ENCODE data around the gene MAP3K8.

MAP3K8 gene

DNA sequence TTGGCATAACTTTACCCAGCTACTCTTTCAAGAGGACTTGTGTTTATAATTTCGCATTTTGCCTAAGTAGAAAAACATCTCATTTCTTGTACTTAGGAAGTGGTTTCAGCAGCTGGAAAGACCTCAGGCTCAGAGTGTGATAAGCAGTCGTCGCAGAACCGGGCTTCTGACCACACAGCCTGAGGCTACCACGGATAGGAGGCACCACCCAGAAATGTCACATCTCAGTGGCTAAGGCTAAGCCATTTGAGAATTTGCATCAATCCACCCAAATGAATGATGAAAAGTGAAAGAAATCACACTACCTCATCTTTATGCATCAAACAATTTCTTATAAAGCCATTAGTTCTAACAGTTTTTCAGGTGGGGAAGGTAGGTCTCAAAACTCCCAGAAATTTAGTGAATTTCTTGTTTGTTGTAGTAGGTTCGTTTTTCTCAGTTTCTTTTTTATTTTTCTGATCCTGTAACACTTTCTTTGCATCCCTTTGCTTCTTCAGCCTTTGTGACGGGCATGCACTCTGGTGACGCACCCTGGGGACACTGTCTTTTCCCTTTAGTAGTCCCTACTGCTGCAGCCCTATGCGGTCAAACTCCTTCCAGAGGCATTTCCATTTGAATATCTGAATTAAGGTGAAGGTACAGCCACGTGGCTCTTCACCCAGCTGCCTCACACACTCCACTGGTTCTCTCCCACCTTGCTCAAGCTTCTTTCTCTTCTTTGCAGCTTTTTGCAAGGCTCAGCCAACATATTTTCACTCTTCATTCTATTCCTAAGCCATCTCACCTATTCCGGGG is 68.5 kb downstream of the MAP3K8 start:
- H3K9ac ChIP-seq (ENCODE audit: low read length) = peak overlapping the region; percentile 15; the same call in 1 of the 2 replicates
- H3K4me1 ChIP-seq (ENCODE audit: low read length) = peaks cover 42% of the 10 kb centered on the region
- no peaks in the 10 kb centered on the region for H3K9me3 ChIP-seq (ENCODE audit: insufficient read depth, low read length)
- 0 out of 2 replicates have a peak overlapping the region, but pooled peaks have one; percentile 47 for H2AFZ ChIP-seq (ENCODE audit: low read depth, low read length)
- H3K27ac ChIP-seq (ENCODE audit: low read length) = peak overlapping the region; percentile 27
- H3K79me2 ChIP-seq (ENCODE audit: low read length) = no peaks in the 10 kb centered on the region
- H3K4me2 ChIP-seq (ENCODE audit: low read length) = peak overlapping the region; percentile 75
- peak overlapping the region; percentile 65 for H3K4me3 ChIP-seq (ENCODE audit: low read length)
- no peaks in the 10 kb centered on the region for H3K27me3 ChIP-seq (ENCODE audit: low read depth, low read length)
- H3K36me3 ChIP-seq (replicated peaks; ENCODE audit: low read depth, low read length) = no peaks in the 10 kb centered on the region
- TF ChIP-seq CTCF (IDR thresholded peaks at IDR 0.05; ENCODE audit: low read depth, low read length) = no peak
- H4K20me1 ChIP-seq (ENCODE audit: insufficient read depth, low read length) = no peaks in the 10 kb centered on the region

DNA sequence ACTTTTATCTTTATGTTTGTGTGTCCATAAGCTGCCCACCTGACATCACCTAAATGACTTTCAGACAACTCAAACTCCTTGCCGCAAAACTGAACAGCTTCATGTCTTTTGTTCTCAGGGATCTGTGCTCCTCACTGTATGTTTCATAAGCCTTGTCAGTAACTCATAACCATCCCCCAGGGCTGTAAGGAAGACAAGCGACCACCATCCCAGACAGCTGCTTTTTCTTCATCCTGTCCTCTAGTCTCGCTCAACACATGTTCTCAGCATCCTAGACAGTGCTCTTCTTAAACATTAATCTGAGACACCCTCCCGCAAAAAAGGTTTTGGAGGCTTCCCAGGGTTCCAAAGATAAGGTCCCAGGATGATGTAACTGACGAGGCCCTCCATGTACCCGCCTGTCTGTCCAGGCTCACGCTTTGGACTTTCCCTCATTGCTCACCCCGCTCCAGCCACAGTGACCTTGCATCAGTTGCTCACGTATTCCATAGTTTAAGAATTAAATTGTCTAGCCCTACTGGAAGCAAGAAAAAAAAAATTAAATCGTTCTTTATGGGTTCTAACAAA is 69.8 kb downstream of the MAP3K8 start:
- Histone ChIP-seq H3K4me1 (ENCODE audit: low read length) (peaks cover 35% of the 10 kb centered on the region), H3K79me2 (ENCODE audit: low read length) (no peaks in the 10 kb centered on the region), H2AFZ (ENCODE audit: low read depth, low read length) (no peak overlapping the region), H4K20me1 (ENCODE audit: insufficient read depth, low read length) (no peaks in the 10 kb centered on the region), H3K4me3 (ENCODE audit: low read length) (no peak overlapping the region), H3K27ac (ENCODE audit: low read length) (no peak overlapping the region), H3K9ac (ENCODE audit: low read length) (no peak overlapping the region), H3K36me3 (replicated peaks; ENCODE audit: low read depth, low read length) (no peaks in the 10 kb centered on the region), H3K4me2 (ENCODE audit: low read length) (no peak overlapping the region), H3K9me3 (ENCODE audit: insufficient read depth, low read length) (no peaks in the 10 kb centered on the region), H3K27me3 (ENCODE audit: low read depth, low read length) (no peaks in the 10 kb centered on the region)
- no peak for TF ChIP-seq CTCF (IDR thresholded peaks at IDR 0.05; ENCODE audit: low read depth, low read length)
- no peak for TF ChIP-seq EZH2phosphoT487 (IDR thresholded peaks at IDR 0.05; ENCODE audit: low read depth)

GRCh38 chr10:30505543-30506298 is 71.7 kb downstream of the MAP3K8 start:
- no peaks in the 10 kb centered on the region for H3K79me2 ChIP-seq (ENCODE audit: low read length)
- H3K9ac ChIP-seq (ENCODE audit: low read length) = peak overlapping the region; percentile 42; the same call in 1 of the 2 replicates
- no peaks in the 10 kb centered on the region for H3K9me3 ChIP-seq (ENCODE audit: insufficient read depth, low read length)
- peak overlapping the region; percentile 63 for H3K27ac ChIP-seq (ENCODE audit: low read length)
- peak overlapping the region; percentile 72 for H3K4me2 ChIP-seq (ENCODE audit: low read length)
- H3K4me3 ChIP-seq (ENCODE audit: low read length) = peak overlapping the region; percentile 40
- peaks cover 53% of the 10 kb centered on the region for H3K4me1 ChIP-seq (ENCODE audit: low read length)
- no peaks in the 10 kb centered on the region for H3K27me3 ChIP-seq (ENCODE audit: low read depth, low read length)
- H4K20me1 ChIP-seq (ENCODE audit: insufficient read depth, low read length) = no peaks in the 10 kb centered on the region
- TF ChIP-seq CTCF (IDR thresholded peaks at IDR 0.05; ENCODE audit: low read depth, low read length) (no peak), EZH2phosphoT487 (IDR thresholded peaks at IDR 0.05; ENCODE audit: low read depth) (no peak)
- H2AFZ ChIP-seq (ENCODE audit: low read depth, low read length) = no peak overlapping the region
- no peaks in the 10 kb centered on the region for H3K36me3 ChIP-seq (replicated peaks; ENCODE audit: low read depth, low read length)

GRCh38 chr10:30509508-30509907 is 75.5 kb downstream of the MAP3K8 start:
- Histone ChIP-seq H3K4me2 (ENCODE audit: low read length) (peak overlapping the region; percentile 80), H3K27me3 (ENCODE audit: low read depth, low read length) (no peaks in the 10 kb centered on the region), H3K9ac (ENCODE audit: low read length) (no peak overlapping the region; the same call in 1 of the 2 replicates), H3K4me3 (ENCODE audit: low read length) (0 out of 2 replicates have a peak overlapping the region, but pooled peaks have one; percentile 53), H3K4me1 (ENCODE audit: low read length) (peaks cover 55% of the 10 kb centered on the region), H4K20me1 (ENCODE audit: insufficient read depth, low read length) (no peaks in the 10 kb centered on the region), H3K36me3 (replicated peaks; ENCODE audit: low read depth, low read length) (no peaks in the 10 kb centered on the region), H2AFZ (ENCODE audit: low read depth, low read length) (no peak overlapping the region), H3K79me2 (ENCODE audit: low read length) (no peaks in the 10 kb centered on the region), H3K9me3 (ENCODE audit: insufficient read depth, low read length) (no peaks in the 10 kb centered on the region), H3K27ac (ENCODE audit: low read length) (peak overlapping the region; percentile 95)
- TF ChIP-seq CTCF (IDR thresholded peaks at IDR 0.05; ENCODE audit: low read depth, low read length) = no peak
- no peak for TF ChIP-seq EZH2phosphoT487 (IDR thresholded peaks at IDR 0.05; ENCODE audit: low read depth)

Data from OCI-LY3 (cell line).